Measurements from ENCODE around the gene WDR82. TPM values are rescaled to one million over a fixed set of nuclear protein-coding genes. Genes with fewer than 3 reads are reported as not detected.

The WDR82 gene
- polyA plus RNA-seq, 1 donor from 2014 or later: 55.0 TPM

GRCh38 chr3:52297242-52298148 lies 19.0 kb upstream of the WDR82 start:
- H3K9me3 Mint-ChIP-seq: no peaks in the 10 kb centered on the region
- no peaks in the 10 kb centered on the region for H3K27me3 Mint-ChIP-seq
- H3K36me3 Mint-ChIP-seq: peaks cover 3% of the 10 kb centered on the region
- H3K4me1 Mint-ChIP-seq: peaks cover 0 to 6% (median 0%) of the 10 kb centered on the region in 3 donors
- H3K27ac Mint-ChIP-seq: no peak overlapping the region
- H3K4me3 Mint-ChIP-seq: no peak overlapping the region

DNA sequence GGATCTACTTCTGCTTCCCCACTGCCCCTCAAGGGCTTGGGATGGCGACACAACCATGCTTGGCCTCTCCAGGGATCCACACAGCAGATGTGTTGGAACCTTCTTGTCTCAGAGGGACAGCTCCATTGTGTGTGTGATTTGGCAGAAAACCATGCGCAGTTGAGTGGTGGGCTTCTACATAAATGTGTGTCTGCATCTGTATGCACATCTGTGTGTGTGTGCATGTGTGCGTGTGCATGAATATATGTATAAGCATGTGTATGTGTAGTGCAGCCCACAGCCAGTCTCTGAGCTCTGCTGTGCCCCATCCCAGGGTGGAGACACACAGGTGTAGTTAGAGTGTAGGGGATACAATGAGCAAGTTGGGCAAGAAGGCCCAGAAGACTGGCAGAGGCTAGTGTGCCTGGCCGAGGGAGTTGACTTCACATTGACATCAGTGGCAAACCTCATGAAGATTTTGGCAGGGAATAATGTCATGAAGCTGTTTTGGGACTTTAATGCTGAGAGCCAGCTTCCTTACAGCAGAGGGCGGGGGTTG lies 17.3 kb upstream of the WDR82 start:
- H3K27me3 Mint-ChIP-seq: no peaks in the 10 kb centered on the region
- no peak overlapping the region for H3K27ac Mint-ChIP-seq
- peaks cover 0 to 8% (median 3%) of the 10 kb centered on the region in 3 donors for H3K4me1 Mint-ChIP-seq

GRCh38 chr3:52294320-52295150 lies 16.1 kb upstream of the WDR82 start:
- Mint-ChIP-seq H3K4me3 (no peak overlapping the region), H3K27ac (peak overlapping the region in 2 of 3 donors; percentile 31 to 80), H3K36me3 (peaks cover 4% of the 10 kb centered on the region), H3K27me3 (no peaks in the 10 kb centered on the region), H3K4me1 (peaks cover 0 to 11% (median 3%) of the 10 kb centered on the region in 3 donors), H3K9me3 (no peaks in the 10 kb centered on the region)

More for the DNA sequence above, 17.3 kb upstream of the WDR82 start:
- Mint-ChIP-seq H3K36me3 (peaks cover 4% of the 10 kb centered on the region), H3K9me3 (no peaks in the 10 kb centered on the region), H3K4me3 (peak overlapping the region in 1 of 4 donors; percentile 30)

- Mint-ChIP-seq H3K4me1 (peaks cover 6 to 14% (median 9%) of the 10 kb centered on the region in 3 donors), H3K27me3 (no peaks in the 10 kb centered on the region), H3K27ac (no peak overlapping the region), H3K9me3 (no peaks in the 10 kb centered on the region), H3K4me3 (no peak overlapping the region), H3K36me3 (peaks cover 4% of the 10 kb centered on the region)
Observed at GRCh38 chr3:52293491-52294319, 15.3 kb upstream of the WDR82 start.

- Mint-ChIP-seq H3K9me3 (no peaks in the 10 kb centered on the region), H3K4me1 (peaks cover 9 to 14% (median 12%) of the 10 kb centered on the region in 3 donors), H3K36me3 (peaks cover 4% of the 10 kb centered on the region), H3K27ac (no peak overlapping the region), H3K27me3 (no peaks in the 10 kb centered on the region), H3K4me3 (no peak overlapping the region)
Observed at GRCh38 chr3:52292247-52293065, 14.0 kb upstream of the WDR82 start.

- Mint-ChIP-seq H3K4me3 (peak overlapping the region in 2 of 4 donors; percentile 68 to 72), H3K4me1 (peaks cover 13 to 19% (median 17%) of the 10 kb centered on the region in 3 donors)
Observed at GRCh38 chr3:52291508-52292181, 13.2 kb upstream of the WDR82 start.

DNA sequence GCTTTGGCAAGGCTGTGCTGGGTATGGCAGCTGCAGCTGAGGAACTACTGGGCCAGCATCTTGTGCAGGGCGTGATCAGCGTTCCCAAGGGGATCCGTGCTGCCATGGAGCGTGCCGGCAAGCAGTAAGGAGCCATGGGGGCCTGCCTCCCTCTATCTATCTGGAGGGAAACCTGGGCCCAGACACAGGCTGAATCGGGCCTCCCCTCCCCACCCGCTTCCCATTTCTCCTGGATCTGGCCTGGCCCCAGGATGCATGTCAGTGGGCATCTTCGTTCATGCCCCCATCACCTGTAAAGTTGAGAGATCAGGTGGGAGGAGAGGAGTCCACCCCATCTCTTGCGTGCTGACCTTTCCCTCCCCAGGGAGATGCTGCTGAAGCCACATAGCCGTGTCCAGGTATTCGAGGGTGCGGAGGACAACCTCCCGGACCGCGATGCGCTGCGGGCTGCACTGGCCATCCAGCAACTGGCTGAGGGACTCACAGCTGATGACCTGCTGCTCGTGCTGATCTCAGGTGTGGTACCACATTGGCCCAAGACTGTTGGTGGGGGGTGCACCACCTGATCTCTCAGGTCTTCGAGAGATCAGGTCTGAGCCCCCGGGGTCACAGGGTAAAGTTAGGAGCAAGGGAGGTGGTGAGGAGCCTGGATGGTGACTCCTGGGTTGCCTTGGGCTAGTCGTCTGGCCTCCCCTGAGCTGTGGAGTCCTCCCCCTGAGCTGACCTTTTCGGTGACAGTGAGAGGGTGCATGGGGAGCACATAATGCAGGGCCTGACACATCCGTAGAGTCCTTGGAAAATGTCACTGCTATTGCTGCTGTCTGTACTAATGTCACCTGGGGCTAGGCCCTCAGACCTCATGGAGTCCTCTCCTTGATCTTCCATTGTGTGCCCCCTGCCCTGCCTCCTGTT lies 12.4 kb upstream of the WDR82 start:
- Mint-ChIP-seq H3K27ac (peak overlapping the region in 2 of 3 donors; percentile 63 to 83), H3K27me3 (no peaks in the 10 kb centered on the region), H3K36me3 (peaks cover 4% of the 10 kb centered on the region), H3K4me1 (peaks cover 13 to 18% (median 14%) of the 10 kb centered on the region in 3 donors), H3K4me3 (peak overlapping the region in 1 of 4 donors; percentile 68), H3K9me3 (no peaks in the 10 kb centered on the region)

More at GRCh38 chr3:52291508-52292181, 13.2 kb upstream of the WDR82 start:
- Mint-ChIP-seq H3K27ac (peak overlapping the region in 2 of 3 donors; percentile 63 to 83), H3K27me3 (no peaks in the 10 kb centered on the region), H3K36me3 (peaks cover 4% of the 10 kb centered on the region), H3K9me3 (no peaks in the 10 kb centered on the region)

GRCh38 chr3:52289747-52290595 lies 11.5 kb upstream of the WDR82 start:
- Mint-ChIP-seq H3K36me3 (peaks cover 2% of the 10 kb centered on the region), H3K4me1 (peaks cover 13 to 18% (median 14%) of the 10 kb centered on the region in 3 donors), H3K9me3 (no peaks in the 10 kb centered on the region), H3K27me3 (no peaks in the 10 kb centered on the region), H3K27ac (peak overlapping the region in 2 of 3 donors; percentile 33 to 97), H3K4me3 (peak overlapping the region in 1 of 4 donors; percentile 96)

DNA sequence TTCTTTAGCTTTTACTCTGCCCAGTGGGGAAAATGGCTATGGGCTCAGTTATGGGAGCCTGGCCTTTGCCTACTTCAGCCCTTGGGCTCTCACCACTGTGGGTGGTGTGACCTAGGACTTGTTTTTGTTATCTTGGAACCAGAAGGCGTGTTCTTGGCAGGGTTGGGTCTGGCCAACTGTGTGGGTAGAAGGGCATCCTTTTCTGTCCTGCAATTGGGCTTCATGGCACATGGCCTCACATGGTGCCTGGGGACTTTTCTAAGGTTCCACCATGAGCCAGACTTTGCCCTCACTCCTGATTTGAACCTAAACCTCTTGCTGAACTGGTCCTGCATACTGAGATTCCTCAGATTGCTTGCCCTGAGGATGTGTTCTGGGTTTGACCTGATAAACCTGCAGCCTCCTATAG lies 10.9 kb upstream of the WDR82 start:
- peak overlapping the region in 2 of 3 donors; percentile 33 to 97 for H3K27ac Mint-ChIP-seq
- H3K9me3 Mint-ChIP-seq: no peaks in the 10 kb centered on the region
- peaks cover 13 to 18% (median 14%) of the 10 kb centered on the region in 3 donors for H3K4me1 Mint-ChIP-seq
- H3K36me3 Mint-ChIP-seq: peaks cover 1% of the 10 kb centered on the region
- H3K4me3 Mint-ChIP-seq: peak overlapping the region in 3 of 4 donors; percentile 67 to 100 (median 96)
- no peaks in the 10 kb centered on the region for H3K27me3 Mint-ChIP-seq

- no peaks in the 10 kb centered on the region for H3K27me3 Mint-ChIP-seq
- H3K9me3 Mint-ChIP-seq: no peaks in the 10 kb centered on the region
- peaks cover 13 to 18% (median 14%) of the 10 kb centered on the region in 3 donors for H3K4me1 Mint-ChIP-seq
- peaks cover 1% of the 10 kb centered on the region for H3K36me3 Mint-ChIP-seq
- peak overlapping the region; percentile 97 to 100 (median 100) for H3K27ac Mint-ChIP-seq
- peak overlapping the region; percentile 96 to 100 (median 99) for H3K4me3 Mint-ChIP-seq
Observed at GRCh38 chr3:52288674-52289073, 10.2 kb upstream of the WDR82 start.

- peak overlapping the region; percentile 96 to 100 (median 99) for H3K4me3 Mint-ChIP-seq
- peak overlapping the region; percentile 97 to 100 (median 100) for H3K27ac Mint-ChIP-seq
- no peaks in the 10 kb centered on the region for H3K9me3 Mint-ChIP-seq
- H3K36me3 Mint-ChIP-seq: peaks cover 1% of the 10 kb centered on the region
- peaks cover 14 to 18% (median 17%) of the 10 kb centered on the region in 3 donors for H3K4me1 Mint-ChIP-seq
- no peaks in the 10 kb centered on the region for H3K27me3 Mint-ChIP-seq
Observed at GRCh38 chr3:52286777-52287110, 8.3 kb upstream of the WDR82 start.

Data from IgD-negative memory B cell (primary cell).